ENCODE data around the gene IL2RA.
A peak's percentile ranks its signal among the peaks of the same experiment; 100 is the strongest.
"Not testable (repeated sequence)": the region's sequence is repeated elsewhere in the genome, so short reads cannot be mapped to it uniquely, and the experiment has no call there.

The IL2RA gene

GRCh38 chr10:6082496-6083395 is 20.6 kb upstream of the IL2RA start:
- DNase-seq: no peak

- no peak for DNase-seq
Observed at GRCh38 chr10:6080417-6080973, 18.3 kb upstream of the IL2RA start.

- no peak for DNase-seq
Observed at GRCh38 chr10:6079044-6079443, 16.9 kb upstream of the IL2RA start.

GRCh38 chr10:6077071-6077675 is 15.0 kb upstream of the IL2RA start:
- DNase-seq: no peak

- DNase-seq: no peak
Observed at GRCh38 chr10:6074489-6075301, 12.5 kb upstream of the IL2RA start.

- DNase-seq: peak; percentile 83
Observed at GRCh38 chr10:6072215-6072934, 10.2 kb upstream of the IL2RA start.

GRCh38 chr10:6071181-6072175 is 9.3 kb upstream of the IL2RA start:
- DNase-seq: peak; percentile 33

- no peak for DNase-seq
Observed at GRCh38 chr10:6070660-6071059, 8.5 kb upstream of the IL2RA start.

- peak; percentile 88 for DNase-seq
Observed at GRCh38 chr10:6069081-6069931, 7.1 kb upstream of the IL2RA start.

GRCh38 chr10:6068422-6068821 is 6.3 kb upstream of the IL2RA start:
- DNase-seq: peak; percentile 76

- DNase-seq: no peak
Observed at GRCh38 chr10:6068006-6068405, 5.8 kb upstream of the IL2RA start.

GRCh38 chr10:6067457-6067856 is 5.3 kb upstream of the IL2RA start:
- DNase-seq: no peak

- peak; percentile 83 for DNase-seq
Observed at GRCh38 chr10:6065835-6066234, 3.7 kb upstream of the IL2RA start.

GRCh38 chr10:6065406-6065805 is 3.2 kb upstream of the IL2RA start:
- DNase-seq: no peak

- not testable (repeated sequence) for DNase-seq
Observed at GRCh38 chr10:6064726-6065125, 2.6 kb upstream of the IL2RA start.

- no peak for DNase-seq
Observed at GRCh38 chr10:6064119-6064518, 2.0 kb upstream of the IL2RA start.

- no peak for DNase-seq
Observed at GRCh38 chr10:6061056-6061455, 1.1 kb downstream of the IL2RA start.

GRCh38 chr10:6059506-6059905 is 2.7 kb downstream of the IL2RA start:
- DNase-seq: no peak

GRCh38 chr10:6058682-6059475 is 3.3 kb downstream of the IL2RA start:
- no peak for DNase-seq
